Stimulated activated CD4-positive, alpha-beta T cell treated with anti-CD3 and anti-CD28 coated beads, TNF-alpha, amount 100 ng/mL, for 48 hours (primary cell): ENCODE results near the gene SLC35E2B.

Experiments
- DNase-seq, 3 donors: peaks; one replicate each; pipeline ENCODE4 v3.0.0-alpha.2; 2020; ENCODE audit warnings: low read depth in 3 of 3

SLC35E2B gene

DNA sequence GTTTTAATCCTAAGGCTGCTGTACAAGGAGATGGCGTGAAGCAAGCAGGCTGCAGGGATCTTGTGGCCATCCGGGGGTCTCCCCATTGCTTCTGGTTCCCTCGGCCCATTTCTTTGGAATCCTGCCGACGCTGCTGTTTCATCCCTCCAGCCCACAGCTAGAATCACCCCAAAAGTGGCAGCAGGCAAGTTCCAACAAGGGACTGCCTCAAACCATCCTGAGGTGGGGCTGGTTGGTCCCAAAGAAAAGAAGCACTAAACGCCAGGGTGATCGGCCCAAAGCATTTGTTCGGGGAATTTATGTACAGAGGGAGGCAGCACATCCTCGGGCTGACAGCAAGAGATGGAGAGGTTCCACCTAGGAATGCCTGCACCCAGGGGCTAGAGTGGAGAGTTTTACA lies 81.8 kb downstream of the SLC35E2B start:
- no peak for DNase-seq

DNA sequence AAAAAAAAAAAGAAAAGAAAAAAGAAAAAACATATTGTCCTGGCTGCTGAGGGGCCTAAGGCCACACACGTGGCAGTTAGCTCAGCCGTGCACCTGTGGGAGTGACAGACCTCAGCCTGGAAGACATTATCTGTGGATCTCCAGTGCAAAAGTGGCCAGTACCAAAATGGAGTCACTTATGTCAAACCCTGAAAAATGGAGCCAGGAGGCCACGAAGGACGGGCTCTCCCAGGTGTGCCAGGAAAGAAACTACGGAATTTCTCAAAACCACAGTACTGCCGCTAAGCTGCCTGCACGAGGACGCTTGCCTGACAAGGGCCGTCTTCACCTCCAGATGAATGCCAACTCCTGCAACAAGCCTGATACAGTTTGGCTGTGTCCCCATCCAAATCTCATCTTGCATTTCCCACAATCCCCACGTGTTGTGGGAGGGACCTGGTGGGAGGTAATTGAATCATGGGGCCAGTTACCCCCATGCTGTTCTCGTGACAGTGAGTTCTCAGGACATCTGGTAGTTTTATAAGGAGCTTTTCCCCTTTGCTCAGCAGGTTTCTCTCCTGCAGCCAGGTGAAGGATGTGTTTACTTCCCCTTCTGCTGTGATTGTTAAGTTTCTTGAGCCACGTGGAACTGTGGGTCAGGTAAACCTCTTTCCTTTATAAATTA lies 82.6 kb downstream of the SLC35E2B start:
- DNase-seq = no peak
